Stimulated activated CD4-positive, alpha-beta T cell treated with anti-CD3 and anti-CD28 coated beads, TNF-alpha, amount 100 ng/mL, for 48 hours (primary cell): ENCODE data around the gene SECISBP2.

Experiments
- DNase-seq, 3 donors: peaks; one replicate each; pipeline ENCODE4 v3.0.0-alpha.2; 2020; ENCODE audit warnings: low read depth in 3 of 3

SECISBP2 gene

GRCh38 chr9:89347651-89348050, 29.4 kb downstream of the SECISBP2 start:
- DNase-seq = no peak

GRCh38 chr9:89349607-89350006, 31.3 kb downstream of the SECISBP2 start:
- no peak for DNase-seq

GRCh38 chr9:89350988-89351557, 32.8 kb downstream of the SECISBP2 start:
- no peak for DNase-seq

- DNase-seq = no peak
These were observed 33.4 kb downstream of the SECISBP2 start for GRCh38 chr9:89351584-89352300.

DNA sequence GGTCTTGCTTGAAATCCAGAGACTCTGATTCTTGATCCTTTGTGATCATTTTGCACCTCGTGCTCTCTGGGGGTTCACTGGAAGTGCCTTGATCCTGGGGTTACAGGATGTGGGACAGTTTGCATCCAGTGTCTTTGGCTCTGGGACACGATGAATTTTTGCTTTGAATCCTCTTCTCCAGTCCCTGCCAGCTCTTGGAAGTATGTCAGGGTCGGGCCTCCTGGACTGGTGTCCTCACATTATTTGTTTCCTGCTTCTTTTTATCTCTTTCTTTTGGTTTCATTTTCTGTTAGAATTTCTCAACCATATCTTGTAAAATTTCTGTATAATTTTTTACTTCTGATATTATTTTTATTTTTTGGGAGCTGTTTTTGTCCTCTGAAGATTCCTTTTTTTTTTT, 34.2 kb downstream of the SECISBP2 start:
- no peak for DNase-seq

DNA sequence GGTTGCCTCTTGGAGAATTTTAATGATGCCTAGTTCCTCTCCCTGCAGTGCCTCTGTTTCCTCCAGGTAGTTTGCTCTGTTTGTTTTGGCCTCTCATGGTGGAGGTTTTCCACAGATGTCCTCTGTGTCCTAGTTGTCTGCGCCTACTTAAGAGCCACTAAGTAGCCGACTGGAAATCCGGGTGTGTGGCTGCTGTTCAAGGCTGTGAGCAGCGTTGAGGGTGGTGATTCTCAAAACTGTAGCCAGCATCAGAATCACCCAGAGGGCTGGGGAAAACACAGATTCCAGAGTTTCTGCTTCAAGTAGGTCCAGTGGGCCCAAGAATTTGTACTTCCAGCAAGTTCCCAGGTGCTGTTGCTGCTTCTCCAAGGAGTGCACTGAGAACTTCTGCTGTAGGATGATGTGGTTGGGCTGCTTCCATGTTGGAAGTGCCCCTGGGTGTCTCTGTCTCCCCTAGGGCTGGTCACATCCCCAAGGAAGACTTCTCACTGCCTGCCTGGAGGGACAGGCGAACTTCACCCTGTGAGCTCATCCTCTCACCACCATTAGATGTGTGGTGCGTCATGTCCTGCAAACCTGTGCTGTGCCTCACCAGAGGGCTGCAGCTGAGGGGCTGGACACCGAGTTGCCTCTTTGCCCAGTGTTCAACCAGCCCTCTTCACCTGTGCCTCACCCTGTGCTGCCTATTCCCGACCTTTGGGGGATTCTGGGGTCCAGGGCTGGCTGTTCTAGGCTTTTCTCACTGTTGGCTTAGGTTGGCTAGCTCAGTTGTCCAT, 34.8 kb downstream of the SECISBP2 start:
- no peak for DNase-seq

DNA sequence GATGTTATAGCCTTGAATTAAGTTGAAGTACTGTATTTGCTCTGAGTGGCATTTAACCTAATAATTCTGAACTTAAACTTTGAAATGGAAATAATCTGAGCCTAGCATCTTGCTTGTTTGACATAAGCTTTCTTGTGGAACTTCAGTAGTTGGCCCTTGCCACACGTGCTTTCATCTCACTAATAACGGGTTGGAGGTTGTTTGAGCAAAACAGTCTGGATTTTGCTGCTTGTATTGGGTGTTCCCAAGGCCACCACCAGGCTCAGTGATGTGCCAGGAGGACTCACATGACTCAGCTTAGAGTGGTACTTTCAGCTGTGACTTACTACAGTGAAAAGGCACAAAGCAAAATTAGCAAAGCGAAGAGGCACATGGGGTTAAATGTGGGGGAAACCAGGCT, 35.7 kb downstream of the SECISBP2 start:
- DNase-seq = no peak

- no peak for DNase-seq
These were observed 36.2 kb downstream of the SECISBP2 start for GRCh38 chr9:89354471-89354870.

GRCh38 chr9:89356782-89357181, 38.5 kb downstream of the SECISBP2 start:
- DNase-seq = no peak

DNA sequence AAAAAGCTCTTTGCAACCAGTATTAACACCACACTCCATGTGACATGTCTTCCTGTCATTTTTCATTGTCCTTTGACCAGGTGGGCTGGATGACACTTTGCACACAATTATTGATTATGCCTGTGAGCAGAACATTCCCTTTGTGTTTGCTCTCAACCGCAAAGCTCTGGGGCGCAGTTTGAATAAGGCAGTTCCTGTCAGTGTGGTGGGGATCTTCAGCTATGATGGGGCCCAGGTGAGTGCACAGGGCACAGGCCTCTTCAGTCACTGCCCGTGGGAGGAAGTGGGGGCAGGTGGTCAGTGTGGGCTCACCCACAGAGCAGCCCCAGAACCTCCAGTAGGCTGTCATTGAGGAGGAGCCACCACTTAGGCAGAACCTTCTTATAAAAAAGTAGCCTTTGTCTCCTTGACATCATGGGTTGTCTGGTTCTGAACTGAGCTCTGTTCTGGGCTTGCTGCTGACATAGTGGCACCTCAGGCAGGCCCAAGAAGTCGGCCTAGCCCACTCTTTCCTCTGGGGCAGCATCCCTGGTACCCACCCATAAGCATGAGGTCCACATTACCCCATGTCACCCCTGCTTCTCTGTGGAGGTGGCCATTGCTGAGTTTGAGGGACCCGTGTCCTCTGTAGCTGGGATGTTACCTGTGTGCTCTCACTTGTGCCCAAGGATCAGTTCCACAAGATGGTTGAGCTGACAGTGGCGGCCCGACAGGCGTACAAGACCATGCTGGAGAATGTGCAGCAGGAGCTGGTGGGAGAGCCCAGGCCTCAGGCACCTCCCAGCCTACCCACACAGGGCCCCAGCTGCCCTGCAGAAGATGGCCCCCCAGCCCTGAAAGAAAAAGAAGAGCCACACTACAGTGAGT, 39.3 kb downstream of the SECISBP2 start:
- no peak for DNase-seq

- no peak for DNase-seq
These were observed 40.1 kb downstream of the SECISBP2 start for GRCh38 chr9:89358376-89358916.

DNA sequence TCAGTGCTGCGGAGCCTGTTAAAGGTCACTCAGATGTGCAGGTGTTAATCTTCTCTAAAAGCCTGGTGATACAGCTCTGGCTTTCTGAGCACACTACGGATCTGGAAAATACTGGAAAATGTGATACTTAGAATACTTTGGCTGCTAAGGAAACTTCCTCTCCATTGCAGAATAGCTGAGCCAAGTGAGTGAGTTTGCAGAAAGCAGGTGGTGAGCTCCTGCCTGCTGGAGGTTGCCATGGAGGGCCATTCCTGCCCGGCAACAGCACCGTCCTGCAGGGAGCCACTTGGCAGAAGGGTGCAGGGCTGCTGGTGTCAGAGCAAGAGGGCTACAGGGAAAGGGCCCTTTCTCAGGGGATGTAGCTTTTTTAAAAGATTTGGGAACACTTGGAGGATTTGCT, 40.7 kb downstream of the SECISBP2 start:
- no peak for DNase-seq

- no peak for DNase-seq
These were observed 41.5 kb downstream of the SECISBP2 start for GRCh38 chr9:89359751-89360261.

DNA sequence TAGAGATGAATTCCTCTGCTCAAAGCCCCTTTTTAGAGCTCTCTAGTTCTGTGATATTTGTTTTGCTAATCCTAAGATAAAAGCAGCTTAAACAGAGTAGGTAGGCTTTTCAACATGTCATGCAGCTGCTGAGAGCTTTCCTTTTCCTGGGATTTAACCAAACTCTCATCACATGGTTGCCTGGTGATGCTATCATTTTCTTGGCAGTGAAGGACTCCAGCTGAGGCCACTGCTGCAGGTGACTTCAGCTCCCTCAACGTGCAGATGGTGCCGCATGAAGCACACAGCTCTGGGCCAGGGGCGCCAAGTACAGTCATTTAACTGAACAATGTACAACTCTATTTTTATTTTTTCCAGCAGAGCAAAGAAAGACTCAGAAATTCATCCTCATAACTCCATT, 42.2 kb downstream of the SECISBP2 start:
- no peak for DNase-seq

DNA sequence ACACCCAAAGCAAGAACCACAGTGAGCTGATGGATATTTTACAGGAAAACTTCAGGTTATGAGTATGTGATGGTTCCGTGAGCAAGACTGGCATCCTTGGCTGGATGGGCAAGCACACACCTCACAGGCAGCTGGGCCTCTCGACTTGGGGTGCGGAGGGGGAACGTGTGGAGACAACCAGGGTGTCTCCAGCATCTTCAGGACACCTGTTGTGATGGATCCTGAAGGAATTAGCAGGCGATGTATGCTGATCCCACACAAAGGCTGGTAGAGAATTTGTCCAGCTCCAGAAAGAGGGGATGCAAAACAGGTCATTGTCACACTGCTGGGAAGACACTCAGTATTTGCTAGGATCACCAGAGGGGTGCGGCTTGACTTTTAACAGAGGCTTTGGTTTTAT, 42.7 kb downstream of the SECISBP2 start:
- no peak for DNase-seq

- DNase-seq = no peak
These were observed 43.7 kb downstream of the SECISBP2 start for GRCh38 chr9:89361816-89362646.

GRCh38 chr9:89362647-89363310, 44.5 kb downstream of the SECISBP2 start:
- DNase-seq = no peak

GRCh38 chr9:89363311-89363670, 45.0 kb downstream of the SECISBP2 start:
- DNase-seq = no peak

- no peak for DNase-seq
These were observed 45.8 kb downstream of the SECISBP2 start for GRCh38 chr9:89363921-89364665.
